Measurements from ENCODE around the gene GNA15. TPM values are rescaled to one million over a fixed set of nuclear protein-coding genes. Genes with fewer than 3 reads are reported as not detected.

GNA15 gene
- total and polyA plus RNA-seq, 2 donors (not counting 3 experiments of a cell fraction or from before 2014, with no cell fraction given), result 0.17 TPM; not detected in 1

DNA sequence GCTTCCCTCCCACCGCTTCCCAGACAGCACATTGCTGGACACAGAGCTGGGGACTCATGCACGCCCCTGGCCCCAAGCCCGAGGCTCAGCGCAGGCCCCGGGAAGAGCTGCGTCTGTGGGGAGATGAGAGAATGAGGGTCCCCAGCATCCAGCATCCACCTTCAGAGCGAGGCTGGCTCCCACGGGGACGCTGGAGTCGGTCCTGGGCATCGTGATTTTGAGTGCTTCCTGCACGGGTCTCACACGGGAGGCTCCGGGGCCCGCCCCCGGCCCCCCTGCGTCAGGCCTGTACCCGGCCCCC, 54.6 kb downstream of the GNA15 start:
- peaks cover 9% of the 10 kb centered on the region for H3K4me1 ChIP-seq (ENCODE audit: control insufficient read depth, extremely low read depth, insufficient read depth, low read length)
- H3K4me2 ChIP-seq (ENCODE audit: insufficient read depth, low read length), result no peak overlapping the region
- dilution Hi-C loops (cut with MboI; ENCODE audit: extremely low pct_ligation_motif_present, low sequenced_read_pairs), result no loop called here
- no peak for TF ChIP-seq JUN (IDR thresholded peaks at IDR 0.05; ENCODE audit: borderline replicate concordance, insufficient read depth, insufficient read length, low read depth)
- TF ChIP-seq, protein P1, sequence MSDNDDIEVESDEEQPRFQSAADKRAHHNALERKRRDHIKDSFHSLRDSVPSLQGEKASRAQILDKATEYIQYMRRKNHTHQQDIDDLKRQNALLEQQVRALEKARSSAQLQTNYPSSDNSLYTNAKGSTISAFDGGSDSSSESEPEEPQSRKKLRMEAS (IDR thresholded peaks at IDR 0.05; ENCODE audit: insufficient read depth, insufficient read length), result no peak
- TF ChIP-seq POLR2AphosphoS5 (IDR thresholded peaks at IDR 0.05; ENCODE audit: insufficient read depth, low read depth, low read length), result no peak
- no peak for TF ChIP-seq EZH2 (IDR thresholded peaks at IDR 0.05; ENCODE audit: borderline replicate concordance, low read depth, low read length, severe bottlenecking)
- no peak for TF ChIP-seq FOS (IDR thresholded peaks at IDR 0.05; ENCODE audit: borderline replicate concordance, insufficient read depth, low read length)
- TF ChIP-seq, protein P2, sequence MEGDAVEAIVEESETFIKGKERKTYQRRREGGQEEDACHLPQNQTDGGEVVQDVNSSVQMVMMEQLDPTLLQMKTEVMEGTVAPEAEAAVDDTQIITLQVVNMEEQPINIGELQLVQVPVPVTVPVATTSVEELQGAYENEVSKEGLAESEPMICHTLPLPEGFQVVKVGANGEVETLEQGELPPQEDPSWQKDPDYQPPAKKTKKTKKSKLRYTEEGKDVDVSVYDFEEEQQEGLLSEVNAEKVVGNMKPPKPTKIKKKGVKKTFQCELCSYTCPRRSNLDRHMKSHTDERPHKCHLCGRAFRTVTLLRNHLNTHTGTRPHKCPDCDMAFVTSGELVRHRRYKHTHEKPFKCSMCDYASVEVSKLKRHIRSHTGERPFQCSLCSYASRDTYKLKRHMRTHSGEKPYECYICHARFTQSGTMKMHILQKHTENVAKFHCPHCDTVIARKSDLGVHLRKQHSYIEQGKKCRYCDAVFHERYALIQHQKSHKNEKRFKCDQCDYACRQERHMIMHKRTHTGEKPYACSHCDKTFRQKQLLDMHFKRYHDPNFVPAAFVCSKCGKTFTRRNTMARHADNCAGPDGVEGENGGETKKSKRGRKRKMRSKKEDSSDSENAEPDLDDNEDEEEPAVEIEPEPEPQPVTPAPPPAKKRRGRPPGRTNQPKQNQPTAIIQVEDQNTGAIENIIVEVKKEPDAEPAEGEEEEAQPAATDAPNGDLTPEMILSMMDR (IDR thresholded peaks at IDR 0.05; ENCODE audit: extremely low read depth in 1 of 2, insufficient read depth in 1 of 2, low read depth in 1 of 2, low read length in 2 of 2), result no peak
- DNase-seq (ENCODE audit: low read depth, low spot score) (no peak), FAIRE-seq (no peak)
- peaks cover 57% of the 10 kb centered on the region for H3K79me2 ChIP-seq (ENCODE audit: control insufficient read depth, insufficient read depth, low read length)
- H3K36me3 ChIP-seq (ENCODE audit: control insufficient read depth in 2 of 2, extremely low read depth in 1 of 2, insufficient read depth in 2 of 2, low read length in 2 of 2), result peaks cover 0 to 4% of the 10 kb centered on the region in 2 experiments
- H3K27me3 ChIP-seq (ENCODE audit: control insufficient read depth in 2 of 2, insufficient read depth in 2 of 2, low read length in 2 of 2), result no peaks in the 10 kb centered on the region
- no peaks in the 10 kb centered on the region for H3K9me3 ChIP-seq (replicated peaks; ENCODE audit: control insufficient read depth, insufficient read depth, low read length)
- intact Hi-C loops (cut with micrococcal nuclease), result no loop called here
- H3K9me1 ChIP-seq (replicated peaks; ENCODE audit: control insufficient read depth, extremely low read depth, insufficient read depth, low read length), result no peaks in the 10 kb centered on the region
- ChIA-PET CTCF (no interaction called here), POLR2A (no interaction called here)
- BruUV-seq (replicated peaks), result no TSS peak
- H3K4me3 ChIP-seq (replicated peaks in 1 of 3; ENCODE audit: insufficient read depth in 1 of 3, low read depth in 1 of 3, low read length in 3 of 3), result no peak overlapping the region
- no peak overlapping the region for H2AFZ ChIP-seq (ENCODE audit: low read depth, low read length)
- H3K27ac ChIP-seq (ENCODE audit: insufficient read depth, low read depth, low read length), result no peak overlapping the region
- H4K20me1 ChIP-seq (replicated peaks; ENCODE audit: control insufficient read depth, extremely low read depth, insufficient read depth, low read length), result no peaks in the 10 kb centered on the region
- H3K9ac ChIP-seq (replicated peaks; ENCODE audit: extremely low read depth, insufficient read depth, low read length), result no peak overlapping the region

All from endothelial cell of umbilical vein (primary cell).